SU-DHL-6 (cell line): ENCODE results near the gene IFITM5.

ENCODE experiments used
- H2AFZ ChIP-seq: fragments of 200-600 bp; sonication (generic); 2 replicates; pipeline ENCODE4 v1.6.1; 2014; ENCODE audit warnings: low read depth, mild to moderate bottlenecking, moderate library complexity, mixed read lengths, antibody characterized with exemption, low read length; ENCODE audit not compliant: severe bottlenecking
- H3F3A ChIP-seq: fragments of 200-600 bp; shearing (Covaris generic); 2 replicates; pipeline ENCODE4 v1.6.0; 2016; ENCODE audit warnings: antibody characterized with exemption, mild to moderate bottlenecking; ENCODE audit not compliant: insufficient read depth
- H3K27ac ChIP-seq: fragments of 200-600 bp; sonication (generic); 2 replicates; pipeline ENCODE4 v1.5.1; 2016; ENCODE audit warnings: low read depth, mild to moderate bottlenecking, low read length, moderate library complexity, mixed read lengths
- H3K27me3 ChIP-seq: fragments of 200-600 bp; sonication (generic), shearing (Covaris generic); 2 replicates; pipeline ENCODE4 v1.6.0; 2014; ENCODE audit warnings: mild to moderate bottlenecking, low read length
- H3K36me3 ChIP-seq: fragments of 200-600 bp; sonication (generic); 2 replicates; pipeline ENCODE4 v1.6.1; 2014; ENCODE audit warnings: mild to moderate bottlenecking, low read length, mixed read lengths
- H3K4me2 ChIP-seq: fragments of 300-600, 200-600 bp; shearing (Covaris generic), sonication (generic); 2 replicates; pipeline ENCODE4 v1.6.0; 2014; ENCODE audit warnings: low read length, low read depth, mild to moderate bottlenecking; ENCODE audit not compliant: poor library complexity, severe bottlenecking
- H3K4me3 ChIP-seq: fragments of 200-600 bp; sonication (generic); 2 replicates; pipeline ENCODE4 v1.5.1; 2014; ENCODE audit warnings: antibody characterized with exemption, low read length, mild to moderate bottlenecking, mixed read lengths; ENCODE audit not compliant: insufficient read depth, poor library complexity, severe bottlenecking
- H3K79me2 ChIP-seq: fragments of 200-600 bp; sonication (generic); 2 replicates; pipeline ENCODE4 v1.6.1; 2014; ENCODE audit warnings: mild to moderate bottlenecking, low read length, moderate library complexity; ENCODE audit not compliant: insufficient read depth
- H3K9ac ChIP-seq: fragments of 200-600 bp; sonication (generic); 2 replicates; pipeline ENCODE4 v1.7.0; 2014; ENCODE audit warnings: mild to moderate bottlenecking, low read length
- H3K9me2 ChIP-seq: fragments of 200-600 bp; sonication (generic); replicated peaks from 2 replicates; pipeline ENCODE4 v1.6.1; 2014; ENCODE audit warnings: low read length; ENCODE audit not compliant: insufficient read depth
- H3K9me3 ChIP-seq: fragments of 200-600 bp; sonication (generic); 2 replicates; pipeline ENCODE4 v1.6.1; 2014; ENCODE audit warnings: low read length, mixed read lengths; ENCODE audit not compliant: insufficient read depth
- H4K20me1 ChIP-seq: fragments of 200-600 bp; sonication (generic); 2 replicates; pipeline ENCODE4 v1.6.1; 2014; ENCODE audit warnings: low read depth, mild to moderate bottlenecking, antibody characterized with exemption, low read length, moderate library complexity, mixed read lengths
- EZH2phosphoT487 ChIP-seq: fragments of 200-600 bp; sonication (generic), shearing (Covaris generic); conservative IDR thresholded peaks from 2 replicates; pipeline ENCODE4 v1.6.1; 2018; ENCODE audit warnings: mild to moderate bottlenecking, antibody characterized with exemption, low read length, moderate library complexity, mixed read lengths
- TF ChIP-seq, protein P1 (sequence below): fragments of 200-600 bp; sonication (generic); IDR thresholded peaks from one replicate; pipeline ENCODE4 v1.5.1; 2017; ENCODE audit warnings: antibody characterized with exemption, mild to moderate bottlenecking, low read length, moderate library complexity; ENCODE audit not compliant: insufficient read depth, poor library complexity, severe bottlenecking

The IFITM5 gene

DNA sequence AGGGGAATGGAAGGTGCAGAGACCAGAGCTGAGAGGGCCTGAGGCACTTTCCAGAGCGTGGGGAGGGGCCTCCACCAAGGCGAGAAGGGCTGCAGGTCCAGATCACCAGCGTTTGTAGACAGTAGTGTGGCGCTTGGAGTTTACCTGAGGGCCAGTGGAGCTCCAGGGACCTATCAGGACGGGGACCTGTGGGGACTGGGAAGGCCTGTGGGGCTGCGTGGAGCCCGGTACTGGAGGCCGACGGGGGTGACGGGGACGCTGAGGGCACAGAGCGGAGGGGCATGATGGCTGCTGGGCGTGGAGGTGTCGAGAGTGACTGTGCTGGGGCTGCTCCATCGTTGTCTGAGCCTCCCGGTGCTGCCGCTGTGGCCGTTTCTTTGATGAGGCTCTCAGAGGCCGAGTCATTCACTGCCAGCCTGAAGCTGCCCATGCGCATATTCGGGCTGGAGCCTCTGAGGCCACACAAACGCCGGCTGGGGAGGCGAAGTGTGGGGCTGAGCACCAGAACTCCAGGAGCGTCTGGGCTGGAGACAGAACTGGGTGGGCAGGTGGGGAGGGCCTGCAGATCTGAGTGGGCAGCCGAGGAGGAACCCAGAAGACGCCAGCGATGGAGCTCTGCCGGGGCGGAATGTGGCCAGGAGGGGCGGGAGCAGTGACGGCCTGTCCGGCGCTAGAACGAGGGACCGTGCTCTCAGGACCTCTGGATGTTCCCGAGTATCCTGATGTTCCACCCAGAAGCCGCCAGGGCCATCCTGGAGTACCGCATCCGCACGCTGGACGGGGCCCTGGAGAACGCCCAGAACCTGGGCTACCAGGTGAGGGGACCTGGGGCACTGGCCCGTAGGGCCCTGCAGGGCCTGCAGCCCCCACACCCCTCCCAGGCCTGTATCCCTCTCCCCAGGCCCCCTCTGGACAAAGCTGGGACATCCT lies 7.8 kb downstream of the IFITM5 start:
- no peak overlapping the region for H3K27ac ChIP-seq
- H3F3A ChIP-seq: no peaks in the 10 kb centered on the region
- no peak overlapping the region for H3K4me2 ChIP-seq
- H3K27me3 ChIP-seq: no peaks in the 10 kb centered on the region
- TF ChIP-seq EZH2phosphoT487: no peak
- TF ChIP-seq, protein P1, sequence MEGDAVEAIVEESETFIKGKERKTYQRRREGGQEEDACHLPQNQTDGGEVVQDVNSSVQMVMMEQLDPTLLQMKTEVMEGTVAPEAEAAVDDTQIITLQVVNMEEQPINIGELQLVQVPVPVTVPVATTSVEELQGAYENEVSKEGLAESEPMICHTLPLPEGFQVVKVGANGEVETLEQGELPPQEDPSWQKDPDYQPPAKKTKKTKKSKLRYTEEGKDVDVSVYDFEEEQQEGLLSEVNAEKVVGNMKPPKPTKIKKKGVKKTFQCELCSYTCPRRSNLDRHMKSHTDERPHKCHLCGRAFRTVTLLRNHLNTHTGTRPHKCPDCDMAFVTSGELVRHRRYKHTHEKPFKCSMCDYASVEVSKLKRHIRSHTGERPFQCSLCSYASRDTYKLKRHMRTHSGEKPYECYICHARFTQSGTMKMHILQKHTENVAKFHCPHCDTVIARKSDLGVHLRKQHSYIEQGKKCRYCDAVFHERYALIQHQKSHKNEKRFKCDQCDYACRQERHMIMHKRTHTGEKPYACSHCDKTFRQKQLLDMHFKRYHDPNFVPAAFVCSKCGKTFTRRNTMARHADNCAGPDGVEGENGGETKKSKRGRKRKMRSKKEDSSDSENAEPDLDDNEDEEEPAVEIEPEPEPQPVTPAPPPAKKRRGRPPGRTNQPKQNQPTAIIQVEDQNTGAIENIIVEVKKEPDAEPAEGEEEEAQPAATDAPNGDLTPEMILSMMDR: no peak
- H3K4me3 ChIP-seq: no peak overlapping the region
- H3K9me2 ChIP-seq: no peaks in the 10 kb centered on the region
- no peaks in the 10 kb centered on the region for H3K9me3 ChIP-seq
- no peaks in the 10 kb centered on the region for H3K36me3 ChIP-seq
- H2AFZ ChIP-seq: no peak overlapping the region
- no peak overlapping the region for H3K9ac ChIP-seq
- no peaks in the 10 kb centered on the region for H3K79me2 ChIP-seq
- H4K20me1 ChIP-seq: no peaks in the 10 kb centered on the region

DNA sequence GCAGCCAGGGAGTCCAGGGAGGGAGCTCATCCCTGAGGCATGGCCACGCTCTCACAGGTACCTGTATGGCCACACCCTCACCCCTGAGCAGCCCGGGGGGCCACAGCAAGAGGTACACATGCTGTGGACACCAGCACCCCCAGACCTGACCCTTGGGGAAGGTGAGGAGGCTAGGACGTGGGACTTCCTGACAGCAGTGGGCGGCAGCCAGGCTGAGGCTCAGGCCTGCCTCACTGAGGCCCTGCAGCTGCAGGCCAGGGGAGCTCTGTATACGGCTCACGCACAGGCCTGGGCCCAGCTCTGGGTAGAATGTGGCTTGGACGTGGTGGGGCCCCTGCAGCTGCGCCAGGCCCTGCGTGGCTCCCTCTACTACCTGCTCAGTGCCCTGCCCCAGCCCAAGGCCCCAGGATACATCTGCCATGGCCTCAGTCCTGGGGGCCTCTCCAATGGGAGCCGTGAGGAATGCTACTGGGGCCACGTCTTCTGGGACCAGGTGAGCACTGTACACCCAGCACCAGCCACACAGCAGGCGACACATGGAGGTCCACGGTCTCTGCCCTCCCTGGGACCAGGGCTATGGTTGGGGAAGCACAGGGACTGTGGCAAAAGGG lies 8.6 kb downstream of the IFITM5 start:
- Histone ChIP-seq H3F3A (no peaks in the 10 kb centered on the region), H3K9ac (no peak overlapping the region), H3K9me2 (no peaks in the 10 kb centered on the region), H2AFZ (no peak overlapping the region), H3K36me3 (no peaks in the 10 kb centered on the region), H3K9me3 (no peaks in the 10 kb centered on the region), H3K27ac (no peak overlapping the region), H4K20me1 (no peaks in the 10 kb centered on the region), H3K4me2 (no peak overlapping the region), H3K79me2 (no peaks in the 10 kb centered on the region), H3K27me3 (no peaks in the 10 kb centered on the region), H3K4me3 (no peak overlapping the region)
- TF ChIP-seq, protein P1: no peak
- TF ChIP-seq EZH2phosphoT487: no peak

DNA sequence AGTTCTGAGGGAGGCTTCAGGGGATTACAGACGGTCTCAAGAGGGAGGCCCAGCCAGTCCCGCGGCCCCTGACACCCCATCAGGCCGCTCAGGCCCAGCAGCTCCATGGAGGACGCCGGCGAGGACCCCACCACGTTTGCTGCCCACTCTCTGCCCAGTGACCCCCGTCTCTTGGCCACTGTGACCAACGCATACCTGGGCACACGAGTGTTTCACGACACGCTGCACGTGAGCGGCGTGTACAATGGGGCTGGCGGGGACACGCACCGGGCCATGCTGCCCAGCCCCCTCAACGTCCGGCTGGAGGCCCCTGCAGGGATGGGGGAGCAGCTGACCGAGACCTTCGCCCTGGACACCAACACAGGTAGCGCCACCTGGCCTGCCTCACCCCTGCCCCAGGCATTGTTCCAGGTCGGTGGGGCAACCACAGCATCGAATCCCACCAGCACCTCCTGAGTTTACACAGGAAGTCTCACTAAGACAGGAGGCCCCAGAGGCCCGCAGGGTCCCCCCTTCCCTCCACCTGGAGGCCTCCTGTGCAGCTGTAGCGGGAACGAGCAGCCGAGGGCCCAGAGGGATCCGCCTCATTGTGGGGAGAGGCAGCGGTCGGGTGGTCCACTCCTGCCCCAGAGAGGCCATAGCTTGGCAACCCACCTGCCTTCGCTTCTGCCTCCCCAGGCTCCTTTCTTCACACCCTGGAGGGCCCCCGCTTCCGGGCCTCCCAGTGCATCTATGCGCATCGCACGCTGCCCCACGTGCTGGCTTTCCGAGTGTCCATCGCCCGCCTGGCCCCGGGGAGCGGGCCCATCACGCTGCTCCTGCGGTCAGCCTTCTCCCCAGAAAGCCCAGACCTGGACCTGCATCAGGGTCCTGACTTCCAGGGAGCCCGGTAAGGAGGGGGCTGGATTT lies 9.4 kb downstream of the IFITM5 start:
- H3K36me3 ChIP-seq: no peaks in the 10 kb centered on the region
- peak overlapping the region; percentile 31 for H3K4me3 ChIP-seq
- H3K9me3 ChIP-seq: no peaks in the 10 kb centered on the region
- no peaks in the 10 kb centered on the region for H3K27me3 ChIP-seq
- no peaks in the 10 kb centered on the region for H3K9me2 ChIP-seq
- no peaks in the 10 kb centered on the region for H3F3A ChIP-seq
- no peak overlapping the region for H3K27ac ChIP-seq
- peak overlapping the region; percentile 61; the same call in 1 of the 2 replicates for H3K9ac ChIP-seq
- H3K79me2 ChIP-seq: no peaks in the 10 kb centered on the region
- no peak overlapping the region for H2AFZ ChIP-seq
- H3K4me2 ChIP-seq: peak overlapping the region; percentile 90
- TF ChIP-seq, protein P1: no peak
- TF ChIP-seq EZH2phosphoT487: no peak
- H4K20me1 ChIP-seq: no peaks in the 10 kb centered on the region
